Measurements from ENCODE around the gene RXFP3. TPM values are rescaled to one million over a fixed set of nuclear protein-coding genes. Genes with fewer than 3 reads are reported as not detected.
"Not testable (repeated sequence)": the region's sequence is repeated elsewhere in the genome, so short reads cannot be mapped to it uniquely, and the experiment has no call there.

RXFP3 gene
- polyA plus RNA-seq, 2 donors, result not detected

DNA sequence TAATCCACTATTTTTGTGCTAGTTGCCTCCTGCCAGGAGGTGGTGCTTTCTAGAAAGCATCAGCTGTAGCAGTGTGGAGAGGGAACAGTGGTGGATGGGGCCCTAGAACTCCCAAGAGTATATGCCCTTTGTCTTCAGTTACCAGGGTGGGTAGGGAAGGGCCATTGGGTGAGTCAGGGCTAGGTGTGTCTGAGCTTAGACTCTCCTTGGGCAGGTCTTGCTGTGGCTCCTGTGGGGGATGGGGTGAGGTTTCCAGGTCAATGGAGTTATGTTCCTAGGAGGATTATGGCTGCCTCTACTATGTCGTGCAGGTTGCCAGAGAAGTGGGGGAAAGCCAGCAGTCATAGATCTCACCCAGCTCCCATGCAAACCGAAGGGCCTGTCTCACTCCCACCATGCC, 33.1 kb upstream of the RXFP3 start:
- 85 to 86% methylated on average over 2 of the region's 2 CpGs for WGBS, 2 donors

DNA sequence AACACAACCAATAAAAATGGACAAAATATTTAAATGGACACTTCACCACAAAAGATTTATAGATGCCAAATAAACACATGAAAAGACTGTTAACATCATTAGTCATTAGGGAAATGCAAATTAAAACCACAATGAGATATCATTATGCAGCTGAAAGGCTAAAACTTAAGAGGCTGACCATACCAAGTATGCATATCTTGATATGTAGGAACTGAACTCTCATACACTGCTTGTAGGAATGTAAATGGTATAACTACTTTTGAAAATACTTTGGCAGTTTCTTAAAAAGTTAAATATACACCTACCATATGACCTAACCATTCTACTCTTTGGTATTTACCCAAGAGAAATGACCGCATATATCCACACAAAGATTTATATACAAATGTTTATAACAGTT, 30.8 kb upstream of the RXFP3 start:
- 84 to 88% methylated on average over 1 of the region's 1 CpG for WGBS, 2 donors
- Histone ChIP-seq H3K4me3 (ENCODE audit: low read depth in 1 of 2, low read length in 2 of 2) (no peak overlapping the region), H3K4me1 (ENCODE audit: control insufficient read depth in 2 of 2, insufficient read depth in 2 of 2, low read length in 1 of 2) (no peaks in the 10 kb centered on the region), H3K27me3 (ENCODE audit: control insufficient read depth in 1 of 2, insufficient read depth in 2 of 2, low read length in 2 of 2) (no peaks in the 10 kb centered on the region), H3K9me3 (ENCODE audit: control insufficient read depth in 2 of 2, insufficient read depth in 1 of 2, low read depth in 1 of 2, low read length in 1 of 2) (peaks cover 0 to 5% of the 10 kb centered on the region in 2 donors), H3K27ac (ENCODE audit: low read depth in 2 of 2, low read length in 1 of 2) (no peak overlapping the region), H3K36me3 (ENCODE audit: control insufficient read depth in 2 of 2, insufficient read depth in 2 of 2, low read length in 1 of 2) (no peaks in the 10 kb centered on the region)

More for the DNA sequence above, 33.1 kb upstream of the RXFP3 start:
- no peaks in the 10 kb centered on the region for H3K27me3 ChIP-seq (ENCODE audit: control insufficient read depth in 1 of 2, insufficient read depth in 2 of 2, low read length in 2 of 2)
- no peaks in the 10 kb centered on the region for H3K36me3 ChIP-seq (ENCODE audit: control insufficient read depth in 2 of 2, insufficient read depth in 2 of 2, low read length in 1 of 2)
- no peak overlapping the region for H3K4me3 ChIP-seq (ENCODE audit: low read depth in 1 of 2, low read length in 2 of 2)
- no peaks in the 10 kb centered on the region for H3K4me1 ChIP-seq (ENCODE audit: control insufficient read depth in 2 of 2, insufficient read depth in 2 of 2, low read length in 1 of 2)
- H3K9me3 ChIP-seq (ENCODE audit: control insufficient read depth in 2 of 2, insufficient read depth in 1 of 2, low read depth in 1 of 2, low read length in 1 of 2), result peaks cover 0 to 5% of the 10 kb centered on the region in 2 donors
- no peak overlapping the region for H3K27ac ChIP-seq (ENCODE audit: low read depth in 2 of 2, low read length in 1 of 2)

DNA sequence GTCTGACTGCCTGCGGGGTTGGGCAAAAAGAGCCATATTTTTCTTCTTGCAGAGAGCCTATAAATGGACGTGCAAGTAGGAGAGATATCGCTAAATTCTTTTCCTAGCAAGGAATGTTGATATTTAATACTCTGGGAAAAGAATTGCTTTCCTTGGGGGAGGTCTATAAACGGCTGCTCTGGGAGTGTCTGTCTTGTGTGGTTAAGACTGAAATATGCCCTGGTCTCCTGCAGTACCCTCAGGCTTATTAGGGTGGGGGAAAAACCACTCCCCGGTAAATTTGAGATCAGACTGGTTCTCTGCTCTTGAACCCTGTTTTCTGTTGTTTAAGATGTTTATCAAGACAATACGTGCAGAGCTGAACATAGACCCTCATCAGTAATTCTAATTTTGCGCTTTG, 29.9 kb upstream of the RXFP3 start:
- H3K27me3 ChIP-seq (ENCODE audit: control insufficient read depth in 1 of 2, insufficient read depth in 2 of 2, low read length in 2 of 2); H3K4me1 ChIP-seq (ENCODE audit: control insufficient read depth in 2 of 2, insufficient read depth in 2 of 2, low read length in 1 of 2); H3K4me3 ChIP-seq (ENCODE audit: low read depth in 1 of 2, low read length in 2 of 2); H3K36me3 ChIP-seq (ENCODE audit: control insufficient read depth in 2 of 2, insufficient read depth in 2 of 2, low read length in 1 of 2); H3K27ac ChIP-seq (ENCODE audit: low read depth in 2 of 2, low read length in 1 of 2); H3K9me3 ChIP-seq (ENCODE audit: control insufficient read depth in 2 of 2, insufficient read depth in 1 of 2, low read depth in 1 of 2, low read length in 1 of 2): not testable (repeated sequence)
- 86 to 87% methylated on average over 7 of the region's 7 CpGs for WGBS, 2 donors

DNA sequence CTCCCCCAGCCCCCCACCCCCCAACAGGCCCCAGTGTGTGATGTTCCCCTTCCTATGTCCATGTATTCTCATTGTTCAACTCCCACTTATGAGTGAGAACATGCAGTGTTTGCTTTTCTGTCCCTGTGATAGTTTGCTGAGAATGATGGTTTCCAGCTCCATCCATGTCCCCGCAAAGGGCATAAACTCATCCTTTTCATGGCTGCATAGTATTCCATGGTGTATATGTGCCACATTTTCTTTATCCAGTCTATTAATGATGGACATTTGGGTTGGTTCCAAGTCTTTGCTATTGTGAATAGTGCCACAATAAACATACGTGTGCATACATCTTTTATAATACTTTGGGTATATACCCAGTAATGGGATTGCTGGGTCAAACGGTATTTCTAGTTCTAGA, 21.3 kb upstream of the RXFP3 start:
- H3K36me3 ChIP-seq (ENCODE audit: control insufficient read depth in 2 of 2, insufficient read depth in 2 of 2, low read length in 1 of 2); H3K9me3 ChIP-seq (ENCODE audit: control insufficient read depth in 2 of 2, insufficient read depth in 1 of 2, low read depth in 1 of 2, low read length in 1 of 2); H3K4me3 ChIP-seq (ENCODE audit: low read depth in 1 of 2, low read length in 2 of 2); H3K27ac ChIP-seq (ENCODE audit: low read depth in 2 of 2, low read length in 1 of 2); H3K27me3 ChIP-seq (ENCODE audit: control insufficient read depth in 1 of 2, insufficient read depth in 2 of 2, low read length in 2 of 2); H3K4me1 ChIP-seq (ENCODE audit: control insufficient read depth in 2 of 2, insufficient read depth in 2 of 2, low read length in 1 of 2): not testable (repeated sequence)
- 89 to 93% methylated on average over 3 of the region's 3 CpGs for WGBS, 2 donors

DNA sequence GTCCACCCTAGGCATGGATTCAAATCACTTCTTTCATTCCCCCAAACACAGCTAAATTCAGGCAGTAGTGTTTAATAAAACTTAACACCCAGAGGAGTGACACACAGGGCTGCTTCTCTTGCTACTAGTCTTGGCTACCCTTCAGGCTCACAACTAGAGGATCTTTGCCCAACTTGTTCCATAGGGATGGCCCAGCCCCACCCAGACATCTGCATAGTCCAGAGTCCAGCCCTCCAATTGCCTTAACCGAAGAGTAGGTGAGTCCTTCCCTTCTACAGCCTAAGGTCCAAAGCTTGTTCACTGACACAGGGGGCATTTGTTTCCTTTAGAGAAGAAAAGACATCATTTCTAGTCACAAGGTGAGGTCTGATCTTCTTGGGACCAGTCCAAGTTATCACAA, 15.2 kb upstream of the RXFP3 start:
- Histone ChIP-seq H3K36me3 (ENCODE audit: control insufficient read depth in 2 of 2, insufficient read depth in 2 of 2, low read length in 1 of 2) (no peaks in the 10 kb centered on the region), H3K4me3 (ENCODE audit: low read depth in 1 of 2, low read length in 2 of 2) (no peak overlapping the region), H3K27me3 (ENCODE audit: control insufficient read depth in 1 of 2, insufficient read depth in 2 of 2, low read length in 2 of 2) (no peaks in the 10 kb centered on the region), H3K4me1 (ENCODE audit: control insufficient read depth in 2 of 2, insufficient read depth in 2 of 2, low read length in 1 of 2) (no peaks in the 10 kb centered on the region), H3K27ac (ENCODE audit: low read depth in 2 of 2, low read length in 1 of 2) (no peak overlapping the region), H3K9me3 (ENCODE audit: control insufficient read depth in 2 of 2, insufficient read depth in 1 of 2, low read depth in 1 of 2, low read length in 1 of 2) (no peaks in the 10 kb centered on the region)
- 67 to 90% methylated on average over 1 of the region's 1 CpG for WGBS, 2 donors

DNA sequence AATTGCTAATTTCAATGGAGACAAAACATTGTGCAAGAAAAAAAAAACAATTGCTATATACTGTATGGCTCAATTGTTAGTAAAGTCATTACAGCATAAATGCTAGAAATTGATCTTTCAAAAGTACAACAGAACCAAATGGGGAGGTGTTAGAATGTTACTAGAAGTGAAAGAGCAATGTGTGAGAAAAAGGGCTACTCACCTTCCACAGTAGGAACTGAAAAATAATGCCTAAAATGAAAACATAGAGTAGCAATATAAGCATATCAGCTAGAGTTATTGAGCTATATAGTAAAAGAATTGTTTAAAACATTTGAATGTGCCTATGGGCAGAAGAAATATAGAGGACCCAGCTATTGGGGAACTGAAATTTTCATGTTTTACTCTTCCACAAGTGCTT, 10.9 kb upstream of the RXFP3 start:
- Histone ChIP-seq H3K27ac (ENCODE audit: low read depth in 2 of 2, low read length in 1 of 2) (no peak overlapping the region), H3K4me1 (ENCODE audit: control insufficient read depth in 2 of 2, insufficient read depth in 2 of 2, low read length in 1 of 2) (no peaks in the 10 kb centered on the region), H3K4me3 (ENCODE audit: low read depth in 1 of 2, low read length in 2 of 2) (no peak overlapping the region), H3K27me3 (ENCODE audit: control insufficient read depth in 1 of 2, insufficient read depth in 2 of 2, low read length in 2 of 2) (no peaks in the 10 kb centered on the region), H3K36me3 (ENCODE audit: control insufficient read depth in 2 of 2, insufficient read depth in 2 of 2, low read length in 1 of 2) (no peaks in the 10 kb centered on the region), H3K9me3 (ENCODE audit: control insufficient read depth in 2 of 2, insufficient read depth in 1 of 2, low read depth in 1 of 2, low read length in 1 of 2) (no peaks in the 10 kb centered on the region)

DNA sequence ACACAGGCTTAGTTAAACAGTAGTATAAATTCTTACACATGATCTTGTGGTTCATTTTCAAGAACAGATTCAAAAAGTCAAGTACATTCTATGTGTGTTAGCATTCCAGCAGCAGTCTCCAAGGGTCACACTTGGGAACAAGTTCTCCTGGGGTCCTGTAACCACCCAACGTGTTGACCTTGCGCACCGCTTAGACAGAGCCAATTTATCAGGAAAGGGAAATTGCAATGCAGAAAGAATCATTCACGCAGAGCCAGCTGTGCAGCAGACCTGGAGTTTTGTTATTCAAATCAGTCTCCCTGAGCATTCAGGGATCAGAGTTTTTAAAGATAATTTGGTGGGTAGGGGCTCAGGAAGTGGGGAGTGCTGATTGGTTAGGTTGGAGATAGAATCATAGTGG, 8.5 kb upstream of the RXFP3 start:
- Histone ChIP-seq H3K4me1 (ENCODE audit: control insufficient read depth in 2 of 2, insufficient read depth in 2 of 2, low read length in 1 of 2) (no peaks in the 10 kb centered on the region), H3K4me3 (ENCODE audit: low read depth in 1 of 2, low read length in 2 of 2) (no peak overlapping the region), H3K27me3 (ENCODE audit: control insufficient read depth in 1 of 2, insufficient read depth in 2 of 2, low read length in 2 of 2) (no peaks in the 10 kb centered on the region), H3K9me3 (ENCODE audit: control insufficient read depth in 2 of 2, insufficient read depth in 1 of 2, low read depth in 1 of 2, low read length in 1 of 2) (no peaks in the 10 kb centered on the region), H3K27ac (ENCODE audit: low read depth in 2 of 2, low read length in 1 of 2) (no peak overlapping the region), H3K36me3 (ENCODE audit: control insufficient read depth in 2 of 2, insufficient read depth in 2 of 2, low read length in 1 of 2) (no peaks in the 10 kb centered on the region)
- WGBS, 2 donors, result 45 to 53% methylated on average over 4 of the region's 4 CpGs

DNA sequence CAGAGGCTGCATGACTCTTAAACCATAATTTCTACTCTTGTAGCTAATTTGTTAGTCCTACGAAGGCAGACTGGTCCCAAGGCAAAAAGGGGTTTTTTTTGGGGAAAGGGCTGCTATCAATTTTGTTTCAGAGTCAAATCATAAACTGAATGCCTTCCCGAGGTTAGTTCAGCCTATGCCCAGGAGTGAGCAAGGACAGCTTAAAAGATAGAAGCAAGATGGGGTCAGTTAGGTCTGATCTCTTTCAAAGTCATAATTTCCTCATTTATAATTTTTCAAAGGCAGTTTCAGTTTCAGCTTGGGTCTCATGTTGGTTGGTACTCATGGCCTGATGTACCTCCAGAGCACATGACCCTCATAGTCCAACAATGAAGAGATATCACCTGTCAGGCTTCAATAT, 7.9 kb upstream of the RXFP3 start:
- Histone ChIP-seq H3K27me3 (ENCODE audit: control insufficient read depth in 1 of 2, insufficient read depth in 2 of 2, low read length in 2 of 2) (no peaks in the 10 kb centered on the region), H3K4me1 (ENCODE audit: control insufficient read depth in 2 of 2, insufficient read depth in 2 of 2, low read length in 1 of 2) (no peaks in the 10 kb centered on the region), H3K4me3 (ENCODE audit: low read depth in 1 of 2, low read length in 2 of 2) (no peak overlapping the region), H3K27ac (ENCODE audit: low read depth in 2 of 2, low read length in 1 of 2) (no peak overlapping the region), H3K9me3 (ENCODE audit: control insufficient read depth in 2 of 2, insufficient read depth in 1 of 2, low read depth in 1 of 2, low read length in 1 of 2) (no peaks in the 10 kb centered on the region), H3K36me3 (ENCODE audit: control insufficient read depth in 2 of 2, insufficient read depth in 2 of 2, low read length in 1 of 2) (no peaks in the 10 kb centered on the region)
- 66 to 70% methylated on average over 2 of the region's 2 CpGs for WGBS, 2 donors

DNA sequence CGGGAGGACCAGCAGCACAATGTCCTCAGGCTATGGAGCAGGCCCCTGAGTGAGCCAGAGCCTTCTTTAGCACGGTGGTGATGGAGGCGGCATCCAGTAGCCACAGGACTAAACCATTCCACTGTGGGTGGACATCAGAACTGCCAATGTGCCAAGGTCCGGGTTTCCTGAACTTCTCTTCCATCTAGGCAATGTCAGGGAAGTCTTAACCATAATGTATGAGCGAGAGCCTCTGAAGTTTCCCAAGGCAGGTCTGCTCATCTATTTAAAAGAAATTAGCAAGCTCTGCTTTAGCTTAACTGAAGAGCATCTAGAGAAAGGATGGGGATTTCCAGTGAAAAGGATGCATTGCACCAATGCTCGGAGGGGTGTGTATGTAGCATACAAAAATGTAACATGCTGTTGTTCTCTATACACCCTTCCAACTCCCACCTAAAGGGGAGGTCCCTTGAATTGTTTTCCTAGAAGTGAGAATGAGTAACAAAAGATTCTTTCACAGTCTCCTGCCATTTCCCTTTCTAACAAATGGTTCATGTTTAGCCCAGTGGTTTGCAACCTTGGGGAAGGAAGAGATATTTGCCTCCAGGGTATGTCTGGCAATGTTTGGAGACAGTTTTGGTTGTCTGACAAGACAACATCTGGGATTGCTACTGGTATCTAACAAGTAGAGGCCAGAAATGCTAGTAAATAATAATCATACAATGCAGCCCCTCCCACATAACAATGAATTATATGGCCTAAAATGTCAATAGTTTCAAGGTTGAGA, 6.1 kb upstream of the RXFP3 start:
- H3K27me3 ChIP-seq (ENCODE audit: control insufficient read depth in 1 of 2, insufficient read depth in 2 of 2, low read length in 2 of 2), result no peaks in the 10 kb centered on the region
- no peaks in the 10 kb centered on the region for H3K36me3 ChIP-seq (ENCODE audit: control insufficient read depth in 2 of 2, insufficient read depth in 2 of 2, low read length in 1 of 2)
- H3K9me3 ChIP-seq (ENCODE audit: control insufficient read depth in 2 of 2, insufficient read depth in 1 of 2, low read depth in 1 of 2, low read length in 1 of 2), result no peaks in the 10 kb centered on the region
- 80 to 88% methylated on average over 6 of the region's 6 CpGs for WGBS, 2 donors
- H3K27ac ChIP-seq (ENCODE audit: low read depth in 2 of 2, low read length in 1 of 2), result no peak overlapping the region
- H3K4me1 ChIP-seq (ENCODE audit: control insufficient read depth in 2 of 2, insufficient read depth in 2 of 2, low read length in 1 of 2), result no peaks in the 10 kb centered on the region
- H3K4me3 ChIP-seq (ENCODE audit: low read depth in 1 of 2, low read length in 2 of 2), result no peak overlapping the region

DNA sequence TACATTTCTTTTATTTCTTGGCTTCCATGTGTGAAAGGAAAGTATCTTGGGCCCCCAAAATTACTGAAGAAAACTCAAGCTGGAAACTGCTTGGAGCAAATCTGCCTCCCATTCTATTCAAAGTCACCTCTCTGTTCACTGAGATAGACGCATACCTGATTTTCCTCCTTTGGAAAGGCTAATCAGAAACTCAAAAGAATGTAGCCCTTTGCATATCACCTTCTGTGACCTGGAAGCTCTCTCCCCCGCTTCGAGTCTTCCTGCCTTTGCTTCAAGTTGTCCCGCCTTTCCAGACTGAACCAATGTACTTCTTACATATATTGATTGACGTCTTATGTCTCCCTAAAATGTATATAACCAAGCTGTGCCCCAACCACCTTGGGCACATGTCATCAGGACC, 5.0 kb upstream of the RXFP3 start:
- H3K27ac ChIP-seq (ENCODE audit: low read depth in 2 of 2, low read length in 1 of 2), result no peak overlapping the region
- peaks cover 0 to 3% of the 10 kb centered on the region in 2 donors for H3K4me1 ChIP-seq (ENCODE audit: control insufficient read depth in 2 of 2, insufficient read depth in 2 of 2, low read length in 1 of 2)
- WGBS, 2 donors, result 80 to 81% methylated on average over 5 of the region's 5 CpGs
- no peaks in the 10 kb centered on the region for H3K9me3 ChIP-seq (ENCODE audit: control insufficient read depth in 2 of 2, insufficient read depth in 1 of 2, low read depth in 1 of 2, low read length in 1 of 2)
- peaks cover 0 to 3% of the 10 kb centered on the region in 2 donors for H3K27me3 ChIP-seq (ENCODE audit: control insufficient read depth in 1 of 2, insufficient read depth in 2 of 2, low read length in 2 of 2)
- H3K36me3 ChIP-seq (ENCODE audit: control insufficient read depth in 2 of 2, insufficient read depth in 2 of 2, low read length in 1 of 2), result no peaks in the 10 kb centered on the region
- no peak overlapping the region for H3K4me3 ChIP-seq (ENCODE audit: low read depth in 1 of 2, low read length in 2 of 2)

Measured in esophagus (tissue), 2 donors.